Erythroblast (primary cell): Measurements from ENCODE around the gene CTNND2.

Source experiments
- GATA1 ChIP-seq: IDR thresholded peaks from 2 replicates; pipeline ENCODE4 v1.6.1; 2011; ENCODE audit warnings: low read depth, mild to moderate bottlenecking, control low read depth, low read length, moderate library complexity
- POLR2A ChIP-seq: IDR thresholded peaks from 2 replicates; pipeline ENCODE4 v1.6.1; 2011; ENCODE audit warnings: mild to moderate bottlenecking, low read length

DNA sequence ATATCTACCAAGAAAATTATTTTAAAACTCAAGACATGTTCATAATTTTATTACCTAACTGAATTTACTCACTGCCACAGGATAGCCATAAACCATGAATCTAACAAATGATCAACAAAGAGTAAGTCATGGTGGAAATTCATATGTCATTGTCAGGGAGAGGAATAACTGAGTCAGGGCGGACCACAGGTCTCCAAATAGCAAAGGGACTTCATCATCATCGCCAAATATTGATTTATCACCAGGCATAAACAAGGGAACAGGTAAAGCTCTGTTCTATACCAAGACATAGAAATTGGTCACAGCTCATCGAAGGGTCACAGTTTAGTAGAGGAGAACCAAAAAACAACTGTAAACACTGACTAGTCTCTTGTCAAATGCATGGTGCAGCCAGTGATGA lies 94.8 kb downstream of the CTNND2 start:
- TF ChIP-seq POLR2A (no peak), GATA1 (no peak)
